Activated CD4-positive, alpha-beta T cell treated with anti-CD3 and anti-CD28 coated beads for 48 hours (primary cell): ENCODE results near the gene ACAP1.
"Not testable (repeated sequence)": the region's sequence is repeated elsewhere in the genome, so short reads cannot be mapped to it uniquely, and the experiment has no call there.

Source experiments
- DNase-seq: peaks from one replicate; pipeline ENCODE4 v3.0.0-alpha.2; 2020

ACAP1 gene

GRCh38 chr17:7329997-7330637 lies 6.2 kb upstream of the ACAP1 start:
- DNase-seq, result peak; percentile 87

- DNase-seq, result no peak
These were observed 5.7 kb upstream of the ACAP1 start for GRCh38 chr17:7330638-7331015.

- DNase-seq, result no peak
These were observed 4.2 kb upstream of the ACAP1 start for GRCh38 chr17:7332111-7332510.

GRCh38 chr17:7332600-7333069 lies 3.7 kb upstream of the ACAP1 start:
- peak; percentile 60 for DNase-seq

GRCh38 chr17:7334938-7335538 lies 1.3 kb upstream of the ACAP1 start:
- DNase-seq, result no peak

GRCh38 chr17:7335765-7336164 lies 564 bp upstream of the ACAP1 start:
- not testable (repeated sequence) for DNase-seq

GRCh38 chr17:7337600-7337999 lies 1.3 kb downstream of the ACAP1 start:
- not testable (repeated sequence) for DNase-seq

GRCh38 chr17:7340179-7340578 lies 3.9 kb downstream of the ACAP1 start:
- no peak for DNase-seq

- no peak for DNase-seq
These were observed 5.5 kb downstream of the ACAP1 start for GRCh38 chr17:7341842-7342241.

- no peak for DNase-seq
These were observed 6.9 kb downstream of the ACAP1 start for GRCh38 chr17:7343250-7343649.

GRCh38 chr17:7346761-7347614 lies 10.7 kb downstream of the ACAP1 start:
- DNase-seq, result no peak

- DNase-seq, result no peak
These were observed 11.5 kb downstream of the ACAP1 start for GRCh38 chr17:7347630-7348477.

- DNase-seq, result no peak
These were observed 12.3 kb downstream of the ACAP1 start for GRCh38 chr17:7348478-7349242.

GRCh38 chr17:7351665-7352502 lies 15.6 kb downstream of the ACAP1 start, which contains the start of gene KCTD11:
KCTD11 (plus strand) TSS chr17:7352162.
- peak; percentile 80 for DNase-seq

GRCh38 chr17:7352503-7352889 lies 16.2 kb downstream of the ACAP1 start:
- DNase-seq, result no peak

- no peak for DNase-seq
These were observed 16.7 kb downstream of the ACAP1 start for GRCh38 chr17:7352910-7353635.

GRCh38 chr17:7354262-7354843 lies 18.0 kb downstream of the ACAP1 start:
- DNase-seq, result peak; percentile 55

- no peak for DNase-seq
These were observed 18.7 kb downstream of the ACAP1 start, which contains the start of gene TMEM95 for GRCh38 chr17:7355053-7355452. TMEM95 (plus strand) TSS chr17:7355156; CDS start chr17:7355205, 49 bp downstream.

GRCh38 chr17:7355573-7355972 lies 19.2 kb downstream of the ACAP1 start:
- no peak for DNase-seq

- DNase-seq, result peak; percentile 92
These were observed 19.8 kb downstream of the ACAP1 start for GRCh38 chr17:7356072-7356549.
